ENCODE data around the gene COL18A1.

COL18A1 gene

DNA sequence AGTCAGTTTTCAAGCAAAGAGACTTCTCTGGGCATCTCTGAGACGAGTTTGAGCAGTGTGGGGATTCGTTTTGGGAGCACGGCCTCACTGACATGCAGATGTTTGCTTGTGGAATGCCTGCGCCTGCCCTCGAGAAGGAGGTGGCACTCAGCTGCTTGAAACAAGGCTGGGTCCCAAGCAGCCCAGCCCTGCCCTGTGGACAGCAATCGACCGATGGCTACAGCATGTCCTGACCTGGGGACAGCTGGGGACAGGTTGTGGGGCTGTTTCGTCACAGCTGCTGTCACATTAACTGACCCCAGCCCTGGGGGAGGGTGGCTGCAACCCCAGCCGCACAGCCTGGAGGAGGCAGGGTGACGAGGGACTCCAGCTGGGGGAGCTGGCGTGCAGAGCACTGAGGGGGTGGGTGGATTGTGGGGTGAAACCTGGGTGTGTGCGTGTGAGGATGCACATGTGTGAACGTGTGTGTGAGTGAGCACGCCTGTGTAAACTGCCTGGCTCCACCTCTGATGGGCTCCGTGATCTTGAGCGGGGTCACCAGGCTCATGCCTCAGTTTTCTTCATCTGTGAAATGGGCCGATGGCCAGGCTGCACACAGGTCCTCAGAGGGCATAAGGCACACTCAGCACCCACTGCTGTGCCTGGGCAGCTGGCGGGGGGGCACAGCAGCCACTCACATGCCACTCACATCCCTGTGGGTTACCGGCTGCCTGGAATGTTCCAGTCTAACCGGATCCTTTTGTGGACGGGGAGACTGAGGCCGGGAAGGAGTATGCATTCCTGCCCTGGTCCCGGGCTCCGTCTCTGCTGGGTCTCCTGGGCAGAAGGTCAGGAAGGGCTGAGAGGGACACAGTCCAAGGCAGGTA, 49.3 kb downstream of the COL18A1 start:
- no peak for DNase-seq

DNA sequence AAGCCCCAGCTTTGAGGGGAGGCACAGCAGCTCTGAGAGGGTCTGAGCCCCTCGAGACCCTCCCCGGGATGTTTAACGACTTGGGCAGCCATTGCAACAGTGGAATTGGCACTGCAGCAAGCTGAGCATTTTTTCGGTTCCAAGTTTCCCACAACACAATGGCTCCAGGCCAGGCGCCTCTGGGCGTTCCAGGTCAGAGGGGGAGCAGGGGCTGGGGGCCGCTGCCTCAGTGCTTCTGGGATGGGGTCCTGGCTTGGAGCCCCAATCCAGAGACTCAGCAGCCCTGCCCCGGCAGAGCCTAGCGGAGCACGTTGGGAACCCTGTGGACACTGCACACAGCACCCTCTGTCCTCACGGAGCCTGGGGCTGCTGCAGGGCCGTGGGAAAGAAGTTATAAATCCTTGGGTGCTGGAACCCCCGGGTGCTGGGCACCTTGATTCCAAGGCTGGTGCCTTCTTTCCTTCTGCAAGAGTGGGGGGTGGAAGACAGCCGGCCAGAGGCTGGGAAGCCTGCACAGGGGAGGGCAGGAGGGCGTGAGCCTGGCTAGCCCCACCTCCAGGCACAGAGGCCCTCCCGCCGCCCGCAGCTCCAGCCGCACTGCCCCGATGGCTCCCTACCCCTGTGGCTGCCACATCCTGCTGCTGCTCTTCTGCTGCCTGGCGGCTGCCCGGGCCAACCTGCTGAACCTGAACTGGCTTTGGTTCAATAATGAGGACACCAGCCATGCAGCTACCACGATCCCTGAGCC, 50.1 kb downstream of the COL18A1 start:
- DNase-seq: no peak

DNA sequence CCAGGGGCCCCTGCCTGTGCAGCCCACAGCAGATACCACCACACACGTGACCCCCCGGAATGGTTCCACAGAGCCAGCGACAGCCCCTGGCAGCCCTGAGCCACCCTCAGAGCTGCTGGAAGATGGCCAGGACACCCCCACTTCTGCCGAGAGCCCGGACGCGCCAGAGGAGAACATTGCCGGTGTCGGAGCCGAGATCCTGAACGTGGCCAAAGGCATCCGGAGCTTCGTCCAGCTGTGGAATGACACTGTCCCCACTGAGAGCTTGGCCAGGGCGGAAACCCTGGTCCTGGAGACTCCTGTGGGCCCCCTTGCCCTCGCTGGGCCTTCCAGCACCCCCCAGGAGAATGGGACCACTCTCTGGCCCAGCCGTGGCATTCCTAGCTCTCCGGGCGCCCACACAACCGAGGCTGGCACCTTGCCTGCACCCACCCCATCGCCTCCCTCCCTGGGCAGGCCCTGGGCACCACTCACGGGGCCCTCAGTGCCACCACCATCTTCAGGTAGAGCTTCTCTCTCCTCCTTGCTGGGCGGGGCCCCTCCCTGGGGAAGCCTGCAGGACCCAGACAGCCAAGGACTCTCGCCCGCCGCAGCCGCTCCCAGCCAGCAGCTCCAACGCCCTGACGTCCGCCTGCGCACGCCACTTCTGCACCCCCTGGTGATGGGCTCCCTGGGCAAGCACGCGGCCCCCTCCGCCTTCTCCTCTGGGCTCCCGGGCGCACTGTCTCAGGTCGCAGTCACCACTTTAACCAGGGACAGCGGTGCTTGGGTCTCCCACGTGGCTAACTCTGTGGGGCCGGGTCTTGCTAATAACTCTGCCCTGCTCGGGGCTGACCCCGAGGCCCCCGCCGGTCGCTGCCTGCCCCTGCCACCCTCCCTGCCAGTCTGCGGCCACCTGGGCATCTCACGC, 51.0 kb downstream of the COL18A1 start:
- no peak for DNase-seq

DNA sequence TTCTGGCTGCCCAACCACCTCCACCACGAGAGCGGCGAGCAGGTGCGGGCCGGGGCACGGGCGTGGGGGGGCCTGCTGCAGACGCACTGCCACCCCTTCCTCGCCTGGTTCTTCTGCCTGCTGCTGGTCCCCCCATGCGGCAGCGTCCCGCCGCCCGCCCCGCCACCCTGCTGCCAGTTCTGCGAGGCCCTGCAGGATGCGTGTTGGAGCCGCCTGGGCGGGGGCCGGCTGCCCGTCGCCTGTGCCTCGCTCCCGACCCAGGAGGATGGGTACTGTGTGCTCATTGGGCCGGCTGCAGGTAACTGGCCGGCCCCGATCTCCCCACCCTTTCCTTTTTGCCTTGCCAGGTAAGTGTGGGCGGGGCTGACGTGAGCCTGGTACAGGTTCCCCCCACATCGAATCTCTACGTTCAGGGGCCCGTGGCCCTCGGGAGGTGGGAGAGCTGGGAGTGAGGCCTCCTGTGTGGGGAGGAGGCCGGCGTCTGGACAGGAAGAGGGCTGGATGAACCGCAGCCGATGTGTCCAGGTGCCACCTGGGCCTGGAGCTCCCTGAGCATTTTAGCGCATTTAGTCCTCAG, 51.7 kb downstream of the COL18A1 start:
- no peak for DNase-seq

DNA sequence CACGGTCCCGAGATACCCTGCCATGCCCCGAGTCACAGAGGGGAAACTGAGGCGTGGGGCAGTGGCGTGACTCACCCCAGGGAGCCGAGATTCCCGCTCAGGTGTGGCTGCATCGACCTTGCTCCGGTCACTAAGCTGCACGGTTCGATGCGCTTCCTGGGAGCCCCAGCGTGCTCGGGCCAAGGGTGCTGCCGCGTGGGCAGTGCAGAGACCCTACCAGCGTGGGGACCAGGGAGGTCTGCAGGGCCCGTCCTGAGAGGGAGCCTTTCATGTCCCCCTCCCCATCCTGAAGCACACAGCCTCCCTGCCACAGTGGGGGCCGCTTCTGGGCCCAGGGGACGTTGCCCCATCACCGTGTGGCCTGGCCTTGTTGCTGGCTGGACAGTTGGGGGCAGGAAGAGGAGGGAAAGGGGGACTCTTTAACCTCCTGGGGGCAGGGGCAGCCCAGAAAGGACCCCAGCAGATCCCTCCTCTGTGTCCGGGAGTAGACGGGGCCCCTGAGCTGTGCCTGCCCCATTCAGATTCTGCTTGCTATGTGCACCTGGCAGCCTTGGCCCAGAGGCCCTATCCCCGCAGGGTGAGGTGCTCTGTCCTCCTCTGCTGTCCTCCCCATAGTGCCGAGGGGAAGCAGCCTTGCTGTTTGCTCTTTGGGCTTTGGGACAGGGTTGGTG, 52.3 kb downstream of the COL18A1 start:
- DNase-seq: no peak

DNA sequence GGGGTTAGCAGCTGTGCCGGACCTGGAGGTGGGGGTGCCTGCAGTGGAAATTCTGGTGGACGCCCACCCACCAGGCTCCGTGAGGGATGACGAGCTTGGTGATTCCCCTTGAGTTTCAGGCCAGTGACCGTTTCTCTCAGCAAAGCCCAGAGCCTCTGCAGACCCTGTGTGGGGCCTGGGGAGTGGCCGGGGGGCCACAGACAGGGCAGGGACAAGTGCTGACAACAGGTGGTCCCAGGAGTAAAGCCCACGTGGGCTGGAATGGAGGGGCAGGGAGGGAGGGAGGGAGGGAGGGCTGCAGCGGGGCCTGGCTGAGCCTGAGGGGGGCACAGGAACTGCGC, 52.8 kb downstream of the COL18A1 start:
- no peak for DNase-seq

DNA sequence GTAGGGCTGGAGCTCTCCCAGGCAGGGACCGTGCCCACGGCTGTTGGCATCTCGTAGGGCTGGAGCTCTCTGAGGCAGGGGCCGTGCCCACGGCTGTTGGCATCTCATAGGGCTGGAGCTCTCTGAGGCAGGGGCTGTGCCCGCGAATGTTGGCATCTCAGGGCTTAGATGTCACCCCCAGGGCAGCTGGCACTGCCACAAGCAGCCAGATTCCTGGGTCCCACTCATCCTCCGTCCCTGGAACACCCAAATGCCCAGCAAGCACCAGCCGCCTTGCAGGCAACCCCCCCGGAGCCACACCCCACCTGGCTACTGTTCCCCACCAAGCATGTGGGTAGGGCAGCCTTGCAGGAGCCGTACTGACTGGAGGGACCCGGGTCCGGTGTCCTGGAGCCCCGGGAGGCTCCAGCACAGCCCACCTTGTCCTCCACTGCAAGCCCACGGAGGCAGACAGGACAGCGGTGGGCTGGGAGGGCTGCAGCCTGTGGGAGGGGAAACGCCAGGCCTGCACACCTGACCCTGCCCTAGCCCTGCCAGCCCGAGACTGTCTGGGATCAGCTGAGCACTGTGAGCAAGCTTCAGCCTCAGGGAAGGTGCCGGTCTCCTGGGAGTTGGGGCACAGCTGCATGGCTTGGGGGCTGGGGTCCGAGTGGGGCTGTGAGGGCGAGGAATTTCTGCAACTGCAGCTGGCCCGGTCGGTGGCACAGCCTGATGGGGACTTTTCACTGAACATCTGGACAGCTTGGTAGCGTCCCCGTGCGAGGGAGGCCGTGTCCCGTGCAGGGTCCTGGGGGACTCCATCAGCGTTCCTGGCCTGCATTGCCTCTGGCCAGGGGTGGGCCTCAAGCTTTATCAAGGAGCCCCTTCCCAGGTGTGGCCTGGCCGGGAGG, 53.6 kb downstream of the COL18A1 start:
- no peak for DNase-seq

DNA sequence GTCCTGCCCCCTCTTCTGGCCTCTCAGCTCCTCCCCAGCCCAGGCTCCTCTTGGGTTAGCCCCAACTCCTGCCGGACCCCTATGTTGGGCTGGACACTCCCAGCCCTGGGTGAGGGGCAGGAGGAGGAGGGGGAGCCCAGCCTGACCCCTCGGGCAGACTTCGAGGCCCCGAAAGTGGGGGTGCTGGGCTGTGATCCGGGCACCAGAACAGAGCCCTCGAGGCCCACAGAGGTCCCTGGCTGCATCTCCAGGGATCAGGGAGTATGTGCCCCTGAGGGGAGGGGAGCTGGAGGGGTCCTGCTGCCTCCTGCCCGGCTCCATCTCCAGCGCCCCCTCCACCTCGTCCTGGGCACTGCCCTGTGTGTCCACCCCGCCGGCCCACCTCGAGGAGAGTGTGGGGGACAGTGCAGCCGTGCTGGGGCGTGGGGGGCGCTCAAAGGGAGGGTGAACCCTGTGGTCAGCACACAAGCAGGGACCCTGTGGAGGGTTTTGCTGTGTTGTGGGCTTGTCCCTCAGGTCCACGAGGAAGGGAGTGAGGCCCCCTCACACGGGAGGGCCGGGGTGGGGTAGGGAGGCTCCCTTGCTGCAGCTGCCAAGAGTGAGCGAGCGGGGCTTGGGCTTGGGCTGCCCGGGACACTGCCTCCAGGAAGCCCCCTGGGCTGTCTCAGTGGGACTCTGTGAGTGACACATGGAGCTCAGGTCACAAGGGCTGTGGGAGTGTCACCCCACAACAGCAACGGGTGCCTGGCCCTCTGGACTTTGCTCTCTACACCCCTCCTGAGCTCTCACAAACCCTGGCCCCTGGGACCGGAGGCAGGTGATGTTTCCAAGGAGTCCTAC, 54.4 kb downstream of the COL18A1 start:
- DNase-seq: no peak

DNA sequence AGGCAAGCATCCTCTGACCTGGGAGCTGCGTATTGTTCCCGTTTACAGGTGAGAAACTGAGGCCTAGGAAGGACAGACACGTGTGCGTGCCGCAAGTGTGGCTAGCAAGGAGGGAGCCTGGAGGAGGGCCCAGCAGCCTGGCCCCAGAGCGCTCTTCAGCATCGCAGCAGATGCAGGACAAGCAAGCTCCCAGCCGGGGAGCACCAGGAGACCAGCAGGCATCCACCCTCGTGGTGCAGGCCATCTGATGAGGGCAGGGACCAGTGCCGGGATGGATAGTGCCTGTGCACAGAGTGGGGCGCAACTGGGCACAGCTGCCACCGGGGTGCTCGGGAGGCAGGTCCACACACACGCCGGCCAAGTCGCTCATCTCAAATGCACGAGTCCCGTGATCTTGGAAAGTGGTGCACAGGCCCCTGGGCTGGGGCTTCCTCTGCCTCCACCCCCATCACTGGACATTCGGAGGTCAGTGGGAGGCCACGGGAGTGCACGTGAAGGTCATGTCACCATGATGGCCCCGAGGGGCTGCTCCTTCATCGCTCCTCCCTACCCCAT, 55.1 kb downstream of the COL18A1 start:
- DNase-seq: no peak

DNA sequence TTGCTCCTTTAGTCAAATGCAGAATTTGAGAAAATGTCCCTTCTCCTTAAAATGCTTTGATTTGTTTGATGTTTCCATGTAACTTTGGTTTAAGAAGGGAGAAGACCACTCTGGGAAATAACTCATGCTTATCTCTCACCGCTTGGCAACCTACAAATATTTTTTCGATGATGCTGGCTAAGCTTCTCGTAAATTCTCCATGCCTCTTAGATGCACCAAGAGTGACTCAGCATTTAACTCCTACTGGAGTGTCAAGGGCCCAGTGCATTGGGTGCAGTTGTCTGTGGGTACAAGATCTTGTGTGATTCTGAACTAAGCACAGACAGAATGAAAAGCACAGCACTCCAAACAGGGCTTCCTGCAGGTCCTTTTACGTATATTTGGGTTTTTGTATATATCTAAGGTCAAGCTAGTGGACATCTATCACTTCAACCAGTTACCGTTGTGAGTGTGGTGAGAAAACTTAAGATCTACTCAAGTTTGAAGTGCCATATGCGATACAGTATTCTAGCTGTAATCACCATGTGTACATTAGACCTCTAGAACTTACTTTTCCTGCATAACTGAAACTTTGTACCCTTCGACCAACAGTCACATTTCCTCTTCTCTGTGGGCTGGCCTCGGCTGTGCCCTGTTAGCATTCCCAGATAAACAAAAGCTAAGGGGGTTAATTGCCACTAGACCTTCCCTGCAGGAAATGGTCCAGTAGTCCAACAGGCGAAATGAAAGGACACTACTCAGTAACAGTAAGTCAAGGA, 55.8 kb downstream of the COL18A1 start:
- DNase-seq: no peak

DNA sequence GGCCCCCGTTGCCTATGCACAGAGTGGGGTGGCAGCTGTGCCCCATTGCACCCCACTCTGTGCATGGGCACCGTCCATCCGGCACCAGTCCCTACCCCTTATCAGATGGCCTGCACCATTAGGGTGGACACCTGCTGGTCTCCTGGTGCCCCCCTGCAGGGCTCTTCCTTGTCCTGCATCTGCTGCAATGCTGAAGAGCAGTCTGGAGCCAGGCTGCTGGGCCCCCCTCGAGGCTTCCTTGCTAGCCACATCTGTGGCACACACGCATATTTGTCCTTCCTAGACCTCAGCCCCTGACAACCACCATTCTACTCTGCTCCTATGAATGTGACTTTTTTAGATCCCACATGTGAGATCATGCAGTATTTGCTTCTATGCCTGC, 56.4 kb downstream of the COL18A1 start:
- DNase-seq: no peak

DNA sequence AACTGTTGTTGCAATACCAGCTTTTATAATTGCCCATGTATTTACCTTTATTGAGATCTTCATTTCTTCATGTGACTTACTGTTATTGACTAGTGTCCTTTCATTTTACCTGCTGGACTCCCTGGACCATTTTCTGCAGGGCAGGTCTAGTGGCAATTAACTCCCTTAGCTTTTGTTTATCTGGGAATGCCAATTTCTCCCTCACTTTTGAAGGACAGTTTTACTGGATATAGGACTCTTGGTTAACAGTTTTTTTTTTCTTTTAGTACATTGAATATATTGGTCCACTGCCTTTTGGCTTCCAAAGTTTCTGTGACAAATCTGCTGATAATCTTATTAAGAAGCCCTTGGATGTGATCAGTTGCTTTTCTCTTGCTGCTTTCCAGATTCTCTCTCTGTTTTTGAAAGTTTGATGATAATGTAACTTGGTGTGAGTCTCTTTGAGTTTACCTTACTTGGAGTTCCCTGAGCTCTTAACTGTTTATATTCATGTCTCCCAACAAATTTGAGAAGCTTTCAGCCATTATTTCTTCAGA, 56.9 kb downstream of the COL18A1 start:
- DNase-seq: no peak

DNA sequence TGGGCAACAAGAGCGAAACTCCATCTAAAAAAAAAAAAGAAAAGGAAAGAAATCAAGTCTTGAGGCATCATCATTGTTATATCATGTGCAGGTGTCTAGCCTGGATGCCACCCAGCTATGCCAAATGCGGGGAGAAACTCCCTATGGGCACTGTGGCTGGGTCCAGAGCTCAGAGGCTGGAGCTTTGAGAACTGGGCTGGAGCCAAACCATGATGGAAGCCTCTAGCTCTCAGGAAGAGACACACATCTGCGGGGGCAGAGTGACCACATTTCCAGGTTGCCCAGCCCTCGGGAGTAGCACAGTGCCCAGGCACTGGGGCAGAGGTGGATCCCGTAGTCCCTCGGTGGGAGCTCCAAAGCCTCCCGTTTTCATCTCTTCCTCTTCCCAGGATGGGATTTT, 58.9 kb downstream of the COL18A1 start:
- DNase-seq: no peak

DNA sequence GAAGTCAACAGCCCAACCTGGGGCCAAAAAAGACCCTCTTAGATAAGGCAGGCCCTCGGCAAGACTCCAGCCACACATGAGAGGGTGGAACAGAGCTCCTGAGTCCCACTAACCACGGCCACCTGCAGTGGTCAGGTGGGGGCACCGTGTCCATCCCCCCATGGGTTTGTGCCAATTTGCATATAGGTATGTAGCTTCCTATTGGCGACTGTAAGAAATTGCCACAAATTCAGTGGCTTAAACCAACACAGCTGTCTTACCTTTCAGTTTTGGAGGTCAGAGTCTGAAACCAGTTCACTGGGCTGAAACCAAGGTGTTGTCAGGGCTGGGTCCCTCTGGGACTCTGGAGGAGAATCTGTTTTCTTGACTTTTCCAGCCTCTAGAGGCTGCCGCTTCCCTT, 59.3 kb downstream of the COL18A1 start:
- DNase-seq: no peak

DNA sequence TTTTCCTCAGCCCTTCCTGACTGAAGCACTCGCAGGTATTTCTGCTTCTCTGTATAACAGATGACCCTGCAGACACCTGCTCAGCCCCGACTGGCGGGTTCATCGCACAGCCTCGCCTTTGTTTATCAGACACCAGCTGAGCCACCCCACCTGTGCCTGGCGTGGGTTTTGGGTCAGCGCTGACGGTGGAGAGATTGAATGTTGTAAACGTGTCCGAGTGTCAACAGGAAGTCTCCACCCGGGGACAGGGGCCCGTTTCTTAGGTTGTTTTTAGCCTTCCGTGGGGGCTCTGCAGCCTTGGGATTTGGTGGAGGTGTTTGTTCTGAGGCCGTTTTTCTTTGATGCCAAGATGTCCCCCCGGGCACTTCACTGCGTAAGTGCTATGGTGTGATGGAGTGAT, 60.1 kb downstream of the COL18A1 start:
- no peak for DNase-seq

DNA sequence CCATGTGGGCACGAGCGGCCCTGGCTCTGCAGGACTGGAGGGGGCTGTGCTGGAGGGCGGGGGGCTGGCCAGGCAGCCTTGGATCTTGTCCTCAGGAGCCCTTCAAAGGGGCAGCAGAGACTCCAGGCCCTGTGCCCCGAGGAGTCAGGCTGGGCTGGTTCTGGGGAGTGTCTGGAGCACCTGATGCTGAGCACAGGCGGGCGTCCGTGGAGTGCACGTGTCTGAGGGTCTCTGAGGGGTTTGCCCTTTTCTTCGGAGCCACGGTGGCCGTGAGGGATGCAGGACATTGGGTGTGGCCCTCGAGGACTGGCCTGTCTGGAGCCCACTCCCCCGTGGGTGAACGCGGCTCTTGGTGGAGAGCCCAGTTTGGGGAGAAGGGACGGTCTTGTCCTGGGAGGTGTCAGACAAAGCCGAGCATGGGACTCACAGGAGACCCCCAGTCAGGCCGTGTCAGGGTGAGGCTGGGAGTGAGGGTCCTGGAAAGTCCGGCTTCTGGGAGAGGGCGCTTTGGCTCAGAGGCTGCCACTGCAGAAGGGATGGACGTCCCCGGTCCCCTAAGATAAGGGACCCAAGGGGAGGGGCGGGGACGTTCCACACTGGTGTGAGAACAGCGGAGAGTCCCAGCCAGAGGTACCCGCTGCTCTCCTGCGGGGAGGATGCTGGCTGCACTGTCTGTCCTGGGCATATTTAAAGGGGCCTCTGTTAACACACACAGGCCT, 60.8 kb downstream of the COL18A1 start:
- DNase-seq: no peak

DNA sequence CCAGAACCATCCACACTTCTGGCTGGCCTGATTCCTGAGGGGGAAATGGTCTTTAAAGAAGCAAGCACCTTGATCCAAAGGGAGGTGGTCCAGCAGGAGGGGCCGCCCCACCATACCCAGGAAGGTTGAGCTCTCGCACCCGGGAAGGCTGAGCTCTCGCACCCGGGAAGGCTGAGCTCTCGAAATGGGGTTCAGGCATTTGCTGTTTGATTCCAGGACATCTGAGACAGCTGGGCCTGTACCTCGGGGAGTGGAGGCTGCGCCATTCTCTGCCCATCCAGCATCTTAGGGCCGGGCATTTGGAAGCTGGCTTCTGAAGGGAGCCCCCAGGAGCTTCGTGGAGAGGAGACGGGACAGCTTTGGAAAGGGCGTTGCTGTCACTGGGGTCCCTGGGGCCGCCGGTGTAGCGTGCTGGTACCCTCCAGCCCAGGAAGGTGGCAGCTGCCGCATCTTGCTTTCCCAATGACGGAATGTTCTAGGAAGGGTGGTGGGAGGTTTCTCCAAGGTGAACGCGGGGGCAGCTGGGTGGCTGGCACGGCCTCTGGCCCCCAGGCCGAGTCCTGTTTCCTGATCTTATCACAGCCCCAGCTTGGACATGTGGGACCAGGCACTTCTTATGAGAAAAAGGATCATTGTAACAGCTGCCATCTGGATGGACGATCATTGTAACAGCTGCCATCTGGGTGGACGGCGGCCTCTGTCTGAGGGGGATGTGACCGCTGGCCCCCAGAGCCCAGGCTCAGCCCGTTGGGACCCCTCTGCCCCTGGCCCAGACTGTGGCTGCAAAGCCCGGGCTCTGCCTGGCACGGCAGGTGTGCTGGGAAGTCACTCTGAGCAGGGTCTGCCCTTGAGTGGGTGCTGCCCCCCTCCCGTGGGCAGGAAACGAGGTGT, 61.6 kb downstream of the COL18A1 start:
- no peak for DNase-seq
